B cell (primary cell): ENCODE results near the gene MYO9B. TPM values are rescaled to one million over a fixed set of nuclear protein-coding genes. Genes with fewer than 3 reads are reported as not detected.

ENCODE experiments used
- ATAC-seq: fragments of 200-7000 bp; cut with Tn5 transposase; one replicate; pipeline ENCODE4 v1.10.0; 2021; ENCODE audit warnings: low read depth, mild to moderate bottlenecking, moderate number of reproducible peaks, moderate library complexity
- CTCF ChIA-PET: fragments of 350-600 bp; sonication (Branson Sonifier 250); formaldehyde crosslinking; loops from one replicate; lab custom pipeline; 2021; ENCODE audit warnings: antibody characterized with exemption, inconsistent platforms; lab: Charles Lee
- POLR2A ChIA-PET: fragments of 350-600 bp; sonication (Branson Sonifier 250); formaldehyde crosslinking; loops from one replicate; lab custom pipeline; 2021; ENCODE audit warnings: antibody characterized with exemption; lab: Charles Lee
- DNase-seq: peaks from one replicate; pipeline ENCODE4 v3.0.0; 2013
- H2AFZ ChIP-seq: 2 replicates; pipeline ENCODE4 v1.6.1; 2012; ENCODE audit warnings: mild to moderate bottlenecking, low read depth, low read length; ENCODE audit not compliant: insufficient read depth, poor library complexity, severe bottlenecking
- H3K27ac ChIP-seq, 2 donors: 1 replicate in 1 of 2; 2 replicates in 1 of 2; pipeline ENCODE4 v1.5.1; 2012 to 2013; ENCODE audit warnings: low read length in 2 of 2, mild to moderate bottlenecking in 2 of 2, moderate library complexity in 1 of 2
- H3K27me3 ChIP-seq, 4 experiments: fragments of 200-600 bp in 1 of 4; sonication (generic) in 1 of 4; replicated peaks in 1 of 4; 1 replicate in 2 of 4; 2 replicates in 2 of 4; pipeline versions ENCODE4 v1.6.1 to v1.7.0; 2013 to 2016; ENCODE audit warnings: low read length in 3 of 4, mild to moderate bottlenecking in 2 of 4, mixed read lengths in 1 of 4, moderate library complexity in 1 of 4; ENCODE audit not compliant: insufficient read depth in 4 of 4, control insufficient read depth in 3 of 4; ENCODE audit errors: control extremely low read depth in 1 of 4
- H3K36me3 ChIP-seq, 2 experiments: replicated peaks in 1 of 2; 1 replicate in 1 of 2; 2 replicates in 1 of 2; pipeline versions ENCODE4 v1.6.1 to v1.7.1; 2013; ENCODE audit warnings: low read length in 1 of 2; ENCODE audit not compliant: insufficient read depth in 2 of 2, control insufficient read depth in 1 of 2; ENCODE audit errors: control extremely low read depth in 1 of 2, extremely low read depth in 1 of 2
- H3K4me1 ChIP-seq, 2 donors: fragments of 200-600 bp in 1 of 2; sonication (generic) in 1 of 2; 1 replicate in 1 of 2; 2 replicates in 1 of 2; pipeline versions ENCODE4 v1.5.1 to v1.6.1; 2013 to 2017; ENCODE audit warnings: low read length in 2 of 2; ENCODE audit not compliant: control insufficient read depth in 2 of 2, insufficient read depth in 2 of 2
- H3K4me2 ChIP-seq: replicated peaks from 2 replicates; pipeline ENCODE3; 2012; ENCODE audit warnings: mild to moderate bottlenecking, low read depth, low read length; ENCODE audit not compliant: poor library complexity, severe bottlenecking
- H3K4me3 ChIP-seq, 5 experiments: fragments of 200-600 bp in 1 of 5; sonication (generic) in 1 of 5; 1 replicate in 3 of 5; 2 replicates in 2 of 5; pipeline versions ENCODE4 v1.5.1 to v1.7.0; 2011 to 2016; ENCODE audit warnings: low read length in 4 of 5, mild to moderate bottlenecking in 4 of 5, low read depth in 2 of 5, control low read depth in 1 of 5, moderate library complexity in 1 of 5; ENCODE audit not compliant: insufficient read depth in 1 of 5; ENCODE audit errors: control extremely low read depth in 1 of 5, extremely low read depth in 1 of 5
- H3K79me2 ChIP-seq: fragments of 200-600 bp; sonication (generic); one replicate; pipeline ENCODE4 v1.6.0; 2016; ENCODE audit warnings: low read length; ENCODE audit not compliant: control insufficient read depth, insufficient read depth
- H3K9ac ChIP-seq: fragments of 200-600 bp; sonication (generic); 2 replicates; pipeline ENCODE4 v1.6.1; 2017; ENCODE audit warnings: mild to moderate bottlenecking, low read length, moderate library complexity
- H3K9me3 ChIP-seq, 3 donors: one replicate each; pipeline versions ENCODE4 v1.6.1 to v1.7.1; 2013; ENCODE audit warnings: low read length in 2 of 3; ENCODE audit not compliant: control insufficient read depth in 2 of 3, insufficient read depth in 1 of 3; ENCODE audit errors: control extremely low read depth in 1 of 3
- H4K20me1 ChIP-seq: 2 replicates; pipeline ENCODE4 v1.6.0; 2012; ENCODE audit warnings: mild to moderate bottlenecking, low read length; ENCODE audit not compliant: insufficient read depth, control insufficient read depth, poor library complexity, severe bottlenecking
- H3K27ac Mint-ChIP-seq: one replicate; pipeline ENCODE4 v1.8.0; 2021; ENCODE audit warnings: mixed read lengths
- H3K27me3 Mint-ChIP-seq: one replicate; pipeline ENCODE4 v1.8.0; 2021; ENCODE audit warnings: mixed read lengths
- H3K4me1 Mint-ChIP-seq: one replicate; pipeline ENCODE4 v1.8.0; 2021; ENCODE audit warnings: mixed read lengths
- H3K4me3 Mint-ChIP-seq: one replicate; pipeline ENCODE4 v1.8.0; 2021; ENCODE audit warnings: mixed read lengths
- H3K9me3 Mint-ChIP-seq: one replicate; pipeline ENCODE4 v1.8.0; 2022; ENCODE audit warnings: mixed read lengths; ENCODE audit not compliant: insufficient read depth
- CTCF ChIP-seq: fragments of 200-600 bp; IDR thresholded peaks from one replicate; pipeline ENCODE4 v1.8.0; 2022; ENCODE audit warnings: antibody characterized with exemption, mild to moderate bottlenecking
- EZH2 ChIP-seq: IDR thresholded peaks from 2 replicates; pipeline ENCODE4 v1.6.1; 2012; ENCODE audit warnings: borderline replicate concordance, low read depth, mild to moderate bottlenecking, moderate library complexity, low read length; ENCODE audit not compliant: insufficient read depth, poor library complexity, severe bottlenecking
- WGBS: methylation state at CpG from one replicate; pipeline ENCODE4 v1.1.5; 2013; ENCODE audit warnings: missing lambda C conversion rate; ENCODE audit not compliant: insufficient coverage; 5-methylcytosine and 5-hydroxymethylcytosine counted together
- intact Hi-C: fragments of 100-400 bp; cut with micrococcal nuclease; formaldehyde crosslinking; loops from one replicate; pipeline ENCODE4 v1.10.0; 2022
- polyA plus RNA-seq: library from polyadenylated mRNA; depleted of rRNA; stranded (reverse); fragments of >200 nt; gene quantifications from 2 replicates; pipeline ENCODE4 v1.2.3, GENCODE V29; 2012
- total RNA-seq, 2 donors: library from RNA; stranded (reverse); fragments of 120-200 nt in 1 of 2; gene quantifications; 1 replicate in 1 of 2; 2 replicates in 1 of 2; pipeline versions ENCODE4 v1.2.3 to v1.2.4, GENCODE V29; 2013 to 2022

The MYO9B gene
- total and polyA plus RNA-seq, 2 donors (not counting 1 experiment from before 2014, with no cell fraction given) = 256 to 273 TPM

- H3K79me2 ChIP-seq = peaks cover 77% of the 10 kb centered on the region
- no peaks in the 10 kb centered on the region for H3K27me3 Mint-ChIP-seq
- WGBS = 78% methylated on average over 6 of the region's 9 CpGs
- H3K9ac ChIP-seq = no peak overlapping the region
- peaks cover 29 to 51% of the 10 kb centered on the region in 2 donors for H3K4me1 ChIP-seq
- H3K27ac Mint-ChIP-seq = peak overlapping the region; percentile 46
- POLR2A ChIA-PET = no interaction called here
- intact Hi-C loops = no loop called here
- no peak overlapping the region for H2AFZ ChIP-seq
- CTCF ChIA-PET = no interaction called here
- H3K9me3 Mint-ChIP-seq = no peaks in the 10 kb centered on the region
- no peak overlapping the region for H3K4me3 Mint-ChIP-seq
- H3K27me3 ChIP-seq = no peaks in the 10 kb centered on the region
- H3K9me3 ChIP-seq = peaks cover 0 to 14% (median 0%) of the 10 kb centered on the region in 3 donors
- no peak for DNase-seq
- H3K27ac ChIP-seq = no peak overlapping the region
- ATAC-seq = no peak
- no peak overlapping the region for H3K4me2 ChIP-seq
- TF ChIP-seq CTCF (no peak), EZH2 (no peak)
- H3K36me3 ChIP-seq = peaks cover 1 to 13% of the 10 kb centered on the region in 2 experiments
- peaks cover 15% of the 10 kb centered on the region for H4K20me1 ChIP-seq
- peaks cover 50% of the 10 kb centered on the region for H3K4me1 Mint-ChIP-seq
- H3K4me3 ChIP-seq = no peak overlapping the region
Observed at GRCh38 chr19:17121736-17122293, 46.2 kb downstream of the MYO9B start.

- WGBS = no CpG with 5 or more reads among the region's 2 CpGs
- peaks cover 50% of the 10 kb centered on the region for H3K4me1 Mint-ChIP-seq
- no peak for TF ChIP-seq EZH2
- no peak for TF ChIP-seq CTCF
- Histone ChIP-seq H3K79me2 (peaks cover 77% of the 10 kb centered on the region), H3K4me3 (no peak overlapping the region), H3K4me1 (peaks cover 27 to 55% of the 10 kb centered on the region in 2 donors), H2AFZ (no peak overlapping the region), H3K9ac (no peak overlapping the region), H3K4me2 (no peak overlapping the region), H4K20me1 (peaks cover 8% of the 10 kb centered on the region), H3K9me3 (peaks cover 0 to 14% (median 0%) of the 10 kb centered on the region in 3 donors), H3K27me3 (no peaks in the 10 kb centered on the region), H3K27ac (peak overlapping the region in 1 of 2 donors; percentile 33), H3K36me3 (peaks cover 1 to 13% of the 10 kb centered on the region in 2 experiments)
- no peak overlapping the region for H3K27ac Mint-ChIP-seq
- POLR2A ChIA-PET = interaction anchor here (1.3 kb wide), 1 partner anchor 13 kb away, joined by 3 read pairs; no protein-coding TSS in a partner anchor
- intact Hi-C loops = no loop called here
- ATAC-seq (no peak), DNase-seq (no peak)
- H3K4me3 Mint-ChIP-seq = no peak overlapping the region
- no peaks in the 10 kb centered on the region for H3K9me3 Mint-ChIP-seq
- H3K27me3 Mint-ChIP-seq = no peaks in the 10 kb centered on the region
- CTCF ChIA-PET = no interaction called here
Observed at GRCh38 chr19:17123041-17123440, 47.5 kb downstream of the MYO9B start.
